ENCODE results near the gene SPATA2.

- TF ChIP-seq CTCF (conservative IDR thresholded peaks at IDR 0.05) (no peak), ZFX (IDR thresholded peaks at IDR 0.05) (no peak)
Observed at GRCh38 chr20:49905415-49906091, 9.8 kb downstream of the SPATA2 start.

Measured in C4-2B (cell line).